Colonic mucosa (tissue), 4 donors: ENCODE data around the gene SLC25A25. TPM values are rescaled to one million over a fixed set of nuclear protein-coding genes. Genes with fewer than 3 reads are reported as not detected.
A peak's percentile ranks its signal among the peaks of the same experiment; 100 is the strongest.
"Not testable (repeated sequence)": the region's sequence is repeated elsewhere in the genome, so short reads cannot be mapped to it uniquely, and the experiment has no call there.

Source experiments
- DNase-seq: peaks from one replicate; pipeline ENCODE4 v3.0.0-alpha.2; 2020
- H3K27ac ChIP-seq: fragments of 200-600 bp; one replicate; pipeline ENCODE4 v1.8.0; 2021
- H3K27me3 ChIP-seq: fragments of 200-600 bp; one replicate; pipeline ENCODE4 v1.8.0; 2021
- H3K36me3 ChIP-seq: fragments of 200-600 bp; one replicate; pipeline ENCODE4 v1.8.0; 2021
- H3K4me1 ChIP-seq: fragments of 200-600 bp; one replicate; pipeline ENCODE4 v1.8.0; 2021; ENCODE audit warnings: mild to moderate bottlenecking
- H3K4me3 ChIP-seq: fragments of 200-600 bp; one replicate; pipeline ENCODE4 v1.8.0; 2021
- H3K9ac ChIP-seq, 2 donors: one replicate each; pipeline ENCODE4 v1.7.0; 2013; ENCODE audit warnings: control low read depth in 2 of 2, low read depth in 2 of 2, low read length in 2 of 2
- H3K9me3 ChIP-seq: fragments of 200-600 bp; one replicate; pipeline ENCODE4 v1.8.0; 2021
- intact Hi-C: fragments of 100-400 bp; cut with DNase I; formaldehyde crosslinking; loops from one replicate; pipeline ENCODE4 v1.14.1; 2022
- total RNA-seq, 2 donors: library from RNA; stranded (reverse); fragmentation: NEBNext Ultra II Directional in 1 of 2; extraction: Animal tissue kit (Norgen Biotek cat#: 25700) in 1 of 2; gene quantifications; one replicate each; pipeline ENCODE4 v1.2.1, GENCODE V29; 2021
- TF ChIP-seq, protein P1 (sequence below): fragments of 200-600 bp; IDR thresholded peaks from one replicate; pipeline ENCODE4 v1.8.0; 2022; ENCODE audit warnings: antibody characterized with exemption, mild to moderate bottlenecking
- donor health status: healthy.
- donor health status: DM: no; HTN: no; CAD: no.
- donor health status: DM: no; HTN: no; CAD: no.

SLC25A25 gene
- total RNA-seq, 2 donors from 2014 or later, result 12.3 to 19.7 TPM

DNA sequence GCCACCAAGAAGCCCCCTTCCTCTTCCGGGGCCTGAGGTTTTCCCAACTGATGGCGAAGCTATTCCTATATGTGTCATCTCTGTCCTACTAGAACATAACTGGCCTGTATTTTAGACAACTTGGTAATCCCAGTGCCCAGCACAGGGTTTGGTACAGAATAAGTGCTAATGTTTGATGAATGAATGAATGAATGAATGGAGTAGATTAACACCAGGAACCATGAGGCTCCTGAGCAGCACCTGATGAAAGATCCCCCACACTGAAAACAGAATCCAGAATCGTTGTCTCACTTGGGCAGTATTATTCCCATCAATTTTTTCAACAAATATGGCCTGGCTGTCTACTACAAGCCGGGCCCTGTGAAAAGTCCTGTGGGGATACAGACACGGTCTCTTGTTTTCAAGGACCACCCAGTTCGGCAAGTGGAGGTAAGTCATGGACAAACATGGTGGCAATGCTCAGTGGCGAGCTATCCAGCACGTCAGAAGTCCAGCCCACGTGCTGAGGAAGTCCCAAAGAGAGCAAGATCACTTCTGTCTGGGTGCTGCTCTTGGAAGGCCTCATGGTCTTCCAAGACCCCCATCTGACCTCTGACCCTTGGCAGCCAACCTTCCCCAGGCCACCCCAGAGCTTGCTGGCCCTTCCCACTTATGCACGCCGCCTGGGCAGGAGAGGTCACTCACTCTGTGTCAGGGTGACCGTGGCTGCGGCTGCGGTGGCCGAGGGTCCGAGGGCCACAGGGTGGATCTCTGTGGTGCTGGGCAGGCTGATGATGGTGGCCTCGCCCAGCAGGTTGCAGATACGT, 1.9 kb upstream of the SLC25A25 start:
- H3K9me3 ChIP-seq, result no peaks in the 10 kb centered on the region
- peak overlapping the region; percentile 100 for H3K27ac ChIP-seq
- TF ChIP-seq, protein P1, sequence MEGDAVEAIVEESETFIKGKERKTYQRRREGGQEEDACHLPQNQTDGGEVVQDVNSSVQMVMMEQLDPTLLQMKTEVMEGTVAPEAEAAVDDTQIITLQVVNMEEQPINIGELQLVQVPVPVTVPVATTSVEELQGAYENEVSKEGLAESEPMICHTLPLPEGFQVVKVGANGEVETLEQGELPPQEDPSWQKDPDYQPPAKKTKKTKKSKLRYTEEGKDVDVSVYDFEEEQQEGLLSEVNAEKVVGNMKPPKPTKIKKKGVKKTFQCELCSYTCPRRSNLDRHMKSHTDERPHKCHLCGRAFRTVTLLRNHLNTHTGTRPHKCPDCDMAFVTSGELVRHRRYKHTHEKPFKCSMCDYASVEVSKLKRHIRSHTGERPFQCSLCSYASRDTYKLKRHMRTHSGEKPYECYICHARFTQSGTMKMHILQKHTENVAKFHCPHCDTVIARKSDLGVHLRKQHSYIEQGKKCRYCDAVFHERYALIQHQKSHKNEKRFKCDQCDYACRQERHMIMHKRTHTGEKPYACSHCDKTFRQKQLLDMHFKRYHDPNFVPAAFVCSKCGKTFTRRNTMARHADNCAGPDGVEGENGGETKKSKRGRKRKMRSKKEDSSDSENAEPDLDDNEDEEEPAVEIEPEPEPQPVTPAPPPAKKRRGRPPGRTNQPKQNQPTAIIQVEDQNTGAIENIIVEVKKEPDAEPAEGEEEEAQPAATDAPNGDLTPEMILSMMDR, result no peak
- intact Hi-C loops, result no loop called here
- H3K27me3 ChIP-seq, result no peaks in the 10 kb centered on the region
- DNase-seq, result no peak
- H3K9ac ChIP-seq, result peak overlapping the region; percentile 61 to 92
- H3K36me3 ChIP-seq, result no peaks in the 10 kb centered on the region
- peak overlapping the region; percentile 38 for H3K4me3 ChIP-seq
- H3K4me1 ChIP-seq, result peaks cover 21% of the 10 kb centered on the region

DNA sequence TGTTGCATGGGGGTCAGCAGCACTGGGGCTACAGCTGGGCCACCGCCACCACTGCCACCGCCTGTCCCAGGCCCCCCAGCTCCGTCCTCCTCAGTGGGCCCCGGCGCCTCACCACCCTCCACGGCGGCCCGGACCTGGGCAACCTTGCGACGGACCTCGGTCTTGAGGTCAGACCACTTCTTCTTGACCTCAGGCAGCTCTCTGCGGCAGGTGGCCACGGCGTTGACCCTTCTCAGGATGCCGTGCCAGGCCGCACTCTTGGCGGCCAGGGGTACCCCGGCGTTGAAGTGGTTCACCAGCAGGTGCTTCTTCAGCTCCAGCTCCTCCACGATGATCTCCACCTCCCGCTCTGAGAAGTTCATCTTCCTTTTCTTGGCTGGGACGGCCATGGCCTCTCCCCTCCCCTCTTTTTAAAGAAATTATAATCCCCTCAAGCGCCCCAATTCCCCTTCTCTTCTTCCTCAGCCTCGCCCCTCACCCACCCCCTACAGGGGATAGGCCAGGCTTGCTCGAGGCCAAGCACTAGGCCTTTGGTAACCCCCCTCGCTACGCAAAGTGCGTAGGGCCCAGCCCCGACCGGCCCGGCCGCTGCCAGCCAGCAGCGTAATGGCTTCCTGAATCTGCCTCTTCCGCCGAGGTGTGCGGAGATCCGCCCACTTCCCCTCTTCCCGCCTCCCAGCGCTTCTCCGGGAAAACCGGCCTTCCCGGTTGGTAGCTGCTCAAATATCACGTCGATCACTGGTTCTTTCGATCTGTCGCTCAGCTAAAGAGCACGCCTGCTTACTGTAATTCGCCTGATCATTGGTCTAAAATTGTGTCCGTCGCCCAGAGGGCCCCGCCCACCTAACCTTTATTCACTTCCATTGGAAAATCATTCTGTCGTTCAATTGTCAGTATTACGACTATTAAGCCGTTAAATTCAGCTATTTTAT, 1.1 kb upstream of the SLC25A25 start, which contains the start of gene NAIF1:
TSS of gene NAIF1 (minus strand) at position 608 of the 932 bp plus-strand sequence. CDS start at position 389, 219 bp downstream.
- intact Hi-C loops, result no loop called here
- Histone ChIP-seq H3K9ac (peak within 1 kb of the TSS; percentile 79 to 98), H3K4me1 (peaks cover 25% of the 10 kb centered on the region), H3K27ac (peak within 1 kb of the TSS; percentile 100), H3K36me3 (no peaks in the 10 kb centered on the region), H3K4me3 (peak within 1 kb of the TSS; percentile 96), H3K27me3 (no peaks in the 10 kb centered on the region), H3K9me3 (no peaks in the 10 kb centered on the region)
- TF ChIP-seq, protein P1, result no peak
- DNase-seq, result peak; percentile 97

DNA sequence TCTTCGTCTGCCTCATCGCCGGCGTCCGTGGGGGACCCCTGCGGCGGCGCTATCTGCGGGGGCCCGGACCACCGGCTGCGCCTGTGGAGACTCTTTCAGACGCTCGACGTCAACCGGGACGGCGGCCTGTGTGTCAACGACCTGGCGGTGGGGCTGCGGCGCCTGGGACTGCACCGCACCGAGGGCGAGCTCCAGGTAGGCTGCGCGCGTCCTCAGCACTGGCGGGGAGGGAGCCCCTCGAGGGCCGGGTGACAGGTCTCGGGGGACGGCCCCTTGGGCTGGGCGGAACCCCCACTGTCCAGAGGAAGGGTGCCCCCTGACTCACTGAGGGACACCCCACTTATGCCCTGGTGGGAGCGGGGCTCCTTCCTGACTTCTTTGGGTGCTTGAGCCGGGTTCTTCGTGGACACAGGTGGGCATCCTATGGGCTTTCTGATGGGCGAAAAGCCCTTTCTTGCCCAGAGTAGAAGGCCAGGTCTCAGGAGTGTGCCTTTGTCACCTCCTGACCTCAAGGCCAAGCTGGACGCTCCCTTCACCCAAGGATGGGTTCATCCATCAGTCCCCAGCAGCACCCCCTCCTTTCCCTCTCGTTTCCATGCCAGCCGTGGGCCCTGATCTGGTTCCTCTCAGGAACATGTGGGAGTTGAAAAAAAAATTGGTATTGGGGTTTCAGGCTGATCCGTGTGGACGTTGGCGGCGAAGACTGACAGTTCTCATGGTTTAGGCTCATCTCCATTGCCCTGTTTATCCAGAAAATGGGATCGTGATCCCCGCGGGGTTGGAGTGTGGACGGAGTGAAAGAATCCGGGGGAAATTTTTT, 564 bp downstream of the SLC25A25 start:
- Histone ChIP-seq H3K27me3 (no peaks in the 10 kb centered on the region), H3K4me3 (peak overlapping the region; percentile 96), H3K27ac (peak overlapping the region; percentile 90), H3K4me1 (peaks cover 41% of the 10 kb centered on the region), H3K9me3 (no peaks in the 10 kb centered on the region), H3K9ac (peak overlapping the region; percentile 79 to 98), H3K36me3 (no peaks in the 10 kb centered on the region)
- DNase-seq, result no peak
- intact Hi-C loops, result no loop called here
- TF ChIP-seq, protein P1, result no peak

DNA sequence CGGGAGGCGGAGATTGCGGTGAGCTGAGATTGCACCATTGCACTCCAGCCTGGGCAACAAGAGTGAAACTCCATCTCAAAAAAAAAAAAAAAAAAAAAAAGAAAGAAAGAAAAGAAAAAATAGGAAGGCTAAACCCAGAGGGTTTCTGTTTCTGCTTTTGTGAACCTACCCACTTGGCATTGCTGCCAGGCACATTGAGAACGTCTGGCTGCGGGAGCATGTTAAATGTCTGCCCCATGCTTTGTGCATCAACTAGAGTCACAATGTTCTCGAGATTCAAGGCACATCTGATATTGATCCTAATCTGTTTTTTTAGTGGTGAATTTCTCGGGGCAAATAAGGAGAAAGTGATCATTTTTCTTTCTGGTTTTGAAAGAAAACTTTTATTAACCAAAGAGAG, 2.8 kb downstream of the SLC25A25 start:
- intact Hi-C loops, result no loop called here
- Histone ChIP-seq H3K36me3 (no peaks in the 10 kb centered on the region), H3K4me3 (no peak overlapping the region), H3K27ac (peak overlapping the region; percentile 86), H3K4me1 (peaks cover 41% of the 10 kb centered on the region), H3K27me3 (no peaks in the 10 kb centered on the region), H3K9me3 (no peaks in the 10 kb centered on the region), H3K9ac (peak overlapping the region in 1 of 2 donors; percentile 12)
- DNase-seq, result no peak
- TF ChIP-seq, protein P1, result no peak

DNA sequence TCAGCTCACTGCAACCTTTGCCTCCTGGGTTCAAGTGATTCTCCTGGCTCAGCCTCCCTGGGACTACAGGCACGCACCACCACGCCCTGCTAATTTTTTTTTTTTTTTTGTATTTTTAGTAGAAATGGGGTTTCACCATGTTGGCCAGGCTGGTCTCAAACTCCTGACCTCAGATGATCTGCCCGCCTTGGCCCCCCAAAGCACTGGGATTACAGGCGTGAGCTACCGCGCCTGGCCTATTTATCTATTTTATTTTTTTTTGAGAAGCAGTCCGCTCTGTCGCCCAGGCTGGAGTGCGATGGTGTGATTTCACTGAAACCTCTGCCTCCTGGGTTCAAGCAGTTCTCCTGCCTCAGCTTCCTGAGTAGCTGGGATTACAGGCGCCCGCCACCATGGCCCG, 3.4 kb downstream of the SLC25A25 start:
- H3K36me3 ChIP-seq, DNase-seq, intact Hi-C loops, H3K27me3 ChIP-seq, H3K4me3 ChIP-seq, H3K9me3 ChIP-seq: not testable (repeated sequence)
- peak overlapping the region in 1 of 2 donors; percentile 6 for H3K9ac ChIP-seq
- H3K27ac ChIP-seq, result peak overlapping the region; percentile 86
- peaks cover 35% of the 10 kb centered on the region for H3K4me1 ChIP-seq
